ENCODE results near the gene THBD.
A peak's percentile ranks its signal among the peaks of the same experiment; 100 is the strongest.

THBD gene

GRCh38 chr20:23063168-23063567, 13.7 kb upstream of the THBD start:
- no peak for DNase-seq

GRCh38 chr20:23062632-23063031, 13.2 kb upstream of the THBD start:
- no peak for DNase-seq

DNA sequence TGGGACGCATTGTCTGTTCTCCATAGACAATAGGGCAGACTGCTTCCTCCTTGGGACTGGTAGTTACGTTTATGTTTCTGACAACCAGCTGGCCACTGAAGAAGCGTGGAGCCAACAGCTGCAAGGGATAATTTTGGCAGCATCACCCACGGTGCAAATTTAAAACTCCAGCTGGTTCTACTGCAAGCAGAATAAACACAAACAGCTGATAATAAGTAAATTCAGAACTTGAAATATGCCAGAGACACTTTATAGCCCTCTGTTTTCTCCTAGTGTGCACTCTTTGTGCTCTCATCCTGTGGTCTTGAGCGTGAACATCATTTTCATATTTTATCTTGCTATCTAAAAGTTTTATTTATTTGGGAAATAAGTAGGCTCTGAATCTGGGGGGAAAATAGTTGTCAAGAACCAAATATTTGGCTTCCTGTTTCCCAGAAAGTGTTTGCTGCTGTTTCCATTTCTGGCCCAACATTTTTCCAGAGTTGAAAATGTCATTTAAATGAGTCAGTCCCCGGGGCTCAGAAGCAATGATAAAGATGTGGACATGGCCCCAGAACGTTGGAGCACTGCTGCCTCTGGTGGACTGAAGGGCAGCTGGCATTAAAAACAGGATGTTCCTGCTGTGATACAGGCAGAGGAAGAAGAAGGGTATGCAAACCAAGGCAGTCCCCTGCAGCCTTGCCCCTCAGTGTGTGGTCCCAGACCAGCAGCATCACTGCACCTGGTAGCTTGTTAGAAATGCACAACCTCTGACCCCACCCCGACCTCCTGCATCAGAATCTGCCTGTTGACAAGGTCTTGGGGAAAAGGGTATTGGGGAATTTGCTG, 12.5 kb upstream of the THBD start:
- peak in 8 of 56 donors; percentile 12 to 49 (median 27) for DNase-seq

DNA sequence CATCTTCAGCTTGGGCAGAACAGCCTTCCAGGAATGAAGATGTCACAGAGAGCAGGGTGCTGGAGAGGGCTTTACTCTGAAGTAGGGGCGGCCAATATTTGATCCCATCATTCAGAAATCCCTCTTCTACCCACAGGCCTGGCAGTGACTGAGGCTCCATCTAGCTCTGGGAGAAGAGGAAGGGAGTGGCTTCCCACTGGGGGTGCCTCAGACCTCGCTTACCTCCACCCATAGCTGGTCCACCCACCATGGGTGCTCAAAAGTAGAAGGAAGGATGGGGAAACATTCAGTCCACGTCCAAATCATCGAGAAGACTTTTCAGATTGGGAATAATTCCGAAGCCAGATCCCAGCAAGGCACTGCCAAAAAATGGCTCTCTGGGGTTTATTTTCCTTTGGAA, 11.8 kb upstream of the THBD start:
- no peak for DNase-seq

GRCh38 chr20:23060629-23061028, 11.2 kb upstream of the THBD start:
- DNase-seq = no peak

- DNase-seq = no peak
Measured at GRCh38 chr20:23059846-23060245, 10.4 kb upstream of the THBD start.

DNA sequence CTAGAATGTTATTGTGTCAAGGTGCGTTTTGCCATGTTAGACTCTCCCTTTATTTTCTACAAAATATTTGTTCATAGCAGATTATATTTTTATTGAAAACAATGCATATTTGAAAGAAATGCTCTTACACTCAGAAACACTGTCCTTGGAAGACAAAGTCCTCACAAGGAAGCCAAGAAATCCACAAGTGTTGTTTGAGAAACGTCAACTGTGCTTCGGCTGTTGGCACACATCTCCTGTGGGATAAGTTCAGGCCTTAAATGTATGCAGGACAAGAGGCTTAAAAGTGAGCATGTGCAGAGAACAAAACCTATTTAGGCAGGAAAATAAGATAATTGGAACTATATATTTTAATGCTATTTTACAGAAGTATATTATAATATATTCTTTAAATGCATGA, 9.5 kb upstream of the THBD start:
- no peak for DNase-seq

GRCh38 chr20:23058240-23058639, 8.8 kb upstream of the THBD start:
- no peak for DNase-seq

GRCh38 chr20:23052904-23053303, 3.4 kb upstream of the THBD start:
- DNase-seq = no peak

- DNase-seq = peak in 19 of 56 donors; percentile 12 to 65 (median 43)
Measured at GRCh38 chr20:23050847-23051627, 1.6 kb upstream of the THBD start.

DNA sequence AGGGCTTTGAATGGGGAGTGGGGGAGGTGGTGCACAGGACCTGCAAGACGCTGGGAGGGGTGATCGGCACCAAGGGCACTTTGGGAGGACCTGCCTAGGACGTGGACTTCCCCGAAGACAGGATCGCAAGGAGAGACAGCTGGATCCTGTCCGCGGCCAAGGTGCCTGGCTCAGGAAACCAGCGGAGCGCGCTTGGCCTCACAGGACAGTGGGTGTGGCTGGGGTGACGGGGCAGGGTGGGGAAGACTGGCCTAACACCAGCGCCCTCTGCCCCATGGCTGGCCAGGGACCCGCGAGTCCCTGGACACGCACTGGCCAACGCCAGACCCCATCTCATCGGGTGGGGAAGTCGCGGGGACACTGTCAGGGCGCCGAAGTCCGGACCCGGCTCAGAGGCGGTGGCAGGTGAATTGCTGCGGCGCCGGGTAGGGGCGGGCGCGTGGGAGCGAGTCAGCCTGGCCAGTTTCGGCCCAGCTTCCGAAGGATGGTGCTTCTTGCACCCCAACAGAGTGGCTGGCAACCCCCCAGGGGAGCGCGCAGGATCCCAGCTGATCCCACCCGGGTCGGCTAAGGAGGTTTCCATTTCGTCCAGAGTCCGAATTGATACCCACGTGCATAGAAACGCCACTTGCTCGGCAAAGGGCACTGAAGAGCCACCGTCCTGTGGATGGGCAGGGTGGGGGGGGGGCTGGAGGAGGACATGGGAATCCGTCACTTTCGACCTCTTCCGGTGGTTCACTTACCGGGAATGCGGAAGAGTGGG, 785 bp upstream of the THBD start:
- no peak for DNase-seq

GRCh38 chr20:23048283-23049200, 930 bp downstream of the THBD start:
- DNase-seq = peak in 2 of 56 donors; percentile 20 to 45

DNA sequence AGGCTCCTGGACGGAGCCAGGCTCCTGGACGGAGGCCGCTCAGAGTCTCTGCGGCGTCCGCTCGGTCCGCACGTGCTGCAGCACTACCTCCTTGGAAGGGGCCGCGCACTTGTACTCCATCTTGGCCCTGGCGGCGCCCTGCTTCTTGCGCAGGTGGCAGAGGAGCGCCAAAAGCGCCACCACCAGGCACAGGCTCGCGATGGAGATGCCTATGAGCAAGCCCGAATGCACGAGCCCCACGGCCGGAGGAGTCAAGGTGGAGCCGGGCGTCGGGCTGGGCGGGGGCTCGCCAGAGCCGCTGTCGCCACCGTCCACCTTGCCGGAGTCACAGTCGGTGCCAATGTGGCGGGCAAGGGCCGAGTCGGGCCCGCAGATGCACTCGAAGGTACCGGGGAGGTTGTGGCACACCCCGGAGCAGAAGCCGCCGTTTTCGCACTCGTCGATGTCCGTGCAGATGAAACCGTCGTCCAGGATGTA, 1.7 kb downstream of the THBD start:
- DNase-seq = peak in 1 of 56 donors; percentile 7

DNA sequence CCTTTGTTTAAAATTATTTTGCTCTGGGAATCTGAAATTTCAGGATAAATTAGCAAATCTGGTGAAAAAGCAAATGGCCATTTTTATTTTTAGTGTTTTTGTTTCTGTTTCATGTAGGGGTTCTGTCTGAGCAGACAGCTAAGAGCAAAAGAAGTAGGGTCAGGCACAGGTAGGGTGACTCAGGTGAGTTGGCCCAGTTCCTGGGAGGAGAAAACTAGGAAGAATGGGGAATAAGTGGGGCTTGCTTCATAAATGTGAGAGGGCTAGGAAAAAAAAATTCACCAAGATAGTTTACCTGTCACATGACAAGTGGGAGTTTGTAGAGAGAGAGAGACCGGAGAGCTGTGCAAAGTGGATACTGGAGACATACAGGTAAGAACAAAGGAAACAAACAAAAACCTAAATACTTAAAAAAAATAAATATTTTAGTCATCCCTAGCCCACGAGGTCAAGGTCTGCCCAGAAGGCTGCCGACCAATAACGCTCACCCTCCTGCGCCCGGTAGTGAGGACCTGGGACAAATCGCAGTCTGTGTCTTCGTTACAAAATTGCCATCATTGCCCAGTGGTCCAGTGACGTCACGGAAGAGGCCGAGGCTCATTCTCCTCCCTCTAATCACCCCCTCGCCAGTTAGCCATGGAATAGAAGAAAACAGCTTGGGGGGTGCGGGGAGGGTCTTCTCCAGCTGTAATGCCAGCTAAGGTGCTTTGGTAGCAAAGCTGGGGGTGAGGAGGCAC, 2.3 kb downstream of the THBD start:
- DNase-seq = no peak

GRCh38 chr20:23046431-23046830, 3.0 kb downstream of the THBD start:
- no peak for DNase-seq

DNA sequence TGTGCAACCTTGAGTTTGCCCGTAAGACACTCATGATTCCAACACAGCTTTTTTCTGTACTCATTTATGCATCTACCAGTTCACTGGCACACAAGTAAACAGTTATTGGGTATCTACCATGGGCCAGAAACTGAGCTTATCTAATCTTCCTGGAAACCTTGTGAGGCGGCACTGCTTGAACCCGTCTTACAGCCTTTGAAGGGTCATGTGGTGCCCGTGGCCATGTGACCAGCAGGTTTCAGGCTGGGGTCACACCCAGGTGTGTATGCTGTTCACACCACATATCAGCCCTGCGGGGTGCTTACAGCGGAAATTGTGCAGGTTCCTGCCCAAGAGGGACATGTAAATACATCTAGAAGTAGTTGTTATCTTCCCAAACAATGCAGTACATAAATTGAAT, 6.1 kb downstream of the THBD start:
- no peak for DNase-seq

DNA sequence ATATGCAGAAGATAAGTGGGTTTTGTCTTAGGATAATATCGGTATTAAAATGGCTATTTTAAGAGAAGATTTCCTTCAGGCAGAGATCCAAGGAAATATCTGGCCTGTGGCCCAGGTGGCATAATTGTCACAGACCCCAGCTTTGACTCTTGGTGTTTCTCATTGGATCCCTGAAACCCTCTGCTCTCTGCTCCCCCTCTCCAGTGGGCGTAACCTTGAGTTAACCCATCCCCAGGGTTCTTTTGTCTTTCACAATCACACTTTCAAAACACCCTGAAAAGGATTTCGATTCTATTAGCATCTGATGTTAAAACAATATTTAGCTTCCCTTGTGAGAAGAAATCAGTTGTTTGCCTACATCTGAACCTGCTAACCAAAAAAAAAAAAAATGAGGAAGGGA, 7.2 kb downstream of the THBD start:
- DNase-seq = no peak

GRCh38 chr20:23039885-23040508, 9.5 kb downstream of the THBD start:
- DNase-seq = no peak

- DNase-seq = no peak
Measured at GRCh38 chr20:23039136-23039875, 10.2 kb downstream of the THBD start.
